ENCODE results near the gene VWC2L.

Gene VWC2L

GRCh38 chr2:214604861-214605260 lies 194.0 kb downstream of the VWC2L start:
- DNase-seq: no peak

GRCh38 chr2:214607051-214607450 lies 196.2 kb downstream of the VWC2L start:
- DNase-seq: no peak

GRCh38 chr2:214611015-214611414 lies 200.2 kb downstream of the VWC2L start:
- DNase-seq: no peak

GRCh38 chr2:214624166-214624760 lies 213.4 kb downstream of the VWC2L start:
- no peak for DNase-seq

GRCh38 chr2:214628091-214628490 lies 217.2 kb downstream of the VWC2L start:
- DNase-seq: no peak

Data from activated CD4-positive, alpha-beta T cell treated with anti-CD3 and anti-CD28 coated beads, Interleukin-2, amount 50 U/mL, for 48 hours (primary cell).